Stimulated activated CD4-positive, alpha-beta T cell treated with anti-CD3 and anti-CD28 coated beads, Interleukin-12 subunit alpha, Interleukin-12 subunit beta, amount 100 ng/mL, for 48 hours (primary cell): ENCODE data around the gene SCAPER.

Experiments used
- DNase-seq, 3 donors: peaks; one replicate each; pipeline ENCODE4 v3.0.0-alpha.2; 2020; ENCODE audit warnings: low read depth in 2 of 3, low spot score in 1 of 3

The SCAPER gene

GRCh38 chr15:76341366-76342057 lies 563.6 kb downstream of the SCAPER start:
- DNase-seq, result no peak

DNA sequence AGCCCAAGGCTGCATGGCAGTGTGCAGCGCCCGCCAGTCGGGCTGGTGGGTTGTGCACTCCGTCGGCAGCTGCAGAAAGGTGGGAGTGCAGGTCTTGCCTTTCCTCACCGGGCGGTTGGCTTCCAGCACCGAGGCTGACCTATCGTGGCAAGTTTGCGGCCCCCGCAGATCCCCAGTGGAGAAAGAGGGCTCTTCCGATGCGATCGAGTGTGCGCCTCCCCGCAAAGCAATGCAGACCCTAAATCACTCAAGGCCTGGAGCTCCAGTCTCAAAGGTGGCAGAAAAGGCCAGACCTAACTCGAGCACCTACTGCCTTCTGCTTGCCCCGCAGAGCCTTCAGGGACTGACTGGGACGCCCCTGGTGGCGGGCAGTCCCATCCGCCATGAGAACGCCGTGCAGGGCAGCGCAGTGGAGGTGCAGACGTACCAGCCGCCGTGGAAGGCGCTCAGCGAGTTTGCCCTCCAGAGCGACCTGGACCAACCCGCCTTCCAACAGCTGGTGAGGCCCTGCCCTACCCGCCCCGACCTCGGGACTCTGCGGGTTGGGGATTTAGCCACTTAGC lies 564.3 kb downstream of the SCAPER start:
- DNase-seq, result peak in 1 of 3 donors; percentile 41

DNA sequence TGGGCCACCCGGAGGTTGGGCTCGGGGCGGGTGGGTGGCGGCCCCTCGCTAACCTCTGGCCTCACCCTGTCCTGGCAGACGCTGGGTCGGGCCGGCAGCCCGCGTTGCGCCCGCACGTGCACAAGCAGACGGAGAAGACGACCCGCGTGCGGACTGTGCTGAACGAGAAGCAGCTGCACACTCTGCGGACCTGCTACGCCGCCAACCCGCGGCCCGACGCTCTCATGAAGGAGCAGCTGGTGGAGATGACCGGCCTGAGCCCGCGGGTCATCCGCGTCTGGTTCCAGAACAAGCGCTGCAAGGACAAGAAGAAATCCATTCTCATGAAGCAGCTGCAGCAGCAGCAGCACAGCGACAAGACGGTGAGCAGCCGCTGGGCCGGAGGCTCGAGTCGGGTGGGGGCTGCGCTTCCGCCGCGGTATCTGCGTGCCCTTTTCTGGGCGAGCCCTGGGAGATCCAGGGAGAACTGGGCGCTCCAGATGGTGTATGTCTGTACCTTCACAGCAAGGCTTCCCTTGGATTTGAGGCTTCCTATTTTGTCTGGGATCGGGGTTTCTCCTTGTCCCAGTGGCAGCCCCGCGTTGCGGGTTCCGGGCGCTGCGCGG lies 564.8 kb downstream of the SCAPER start:
- DNase-seq, result no peak

- DNase-seq, result no peak
Measured at GRCh38 chr15:76339305-76340197, 565.6 kb downstream of the SCAPER start.

- no peak for DNase-seq
Measured at GRCh38 chr15:76338486-76339304, 566.4 kb downstream of the SCAPER start.

DNA sequence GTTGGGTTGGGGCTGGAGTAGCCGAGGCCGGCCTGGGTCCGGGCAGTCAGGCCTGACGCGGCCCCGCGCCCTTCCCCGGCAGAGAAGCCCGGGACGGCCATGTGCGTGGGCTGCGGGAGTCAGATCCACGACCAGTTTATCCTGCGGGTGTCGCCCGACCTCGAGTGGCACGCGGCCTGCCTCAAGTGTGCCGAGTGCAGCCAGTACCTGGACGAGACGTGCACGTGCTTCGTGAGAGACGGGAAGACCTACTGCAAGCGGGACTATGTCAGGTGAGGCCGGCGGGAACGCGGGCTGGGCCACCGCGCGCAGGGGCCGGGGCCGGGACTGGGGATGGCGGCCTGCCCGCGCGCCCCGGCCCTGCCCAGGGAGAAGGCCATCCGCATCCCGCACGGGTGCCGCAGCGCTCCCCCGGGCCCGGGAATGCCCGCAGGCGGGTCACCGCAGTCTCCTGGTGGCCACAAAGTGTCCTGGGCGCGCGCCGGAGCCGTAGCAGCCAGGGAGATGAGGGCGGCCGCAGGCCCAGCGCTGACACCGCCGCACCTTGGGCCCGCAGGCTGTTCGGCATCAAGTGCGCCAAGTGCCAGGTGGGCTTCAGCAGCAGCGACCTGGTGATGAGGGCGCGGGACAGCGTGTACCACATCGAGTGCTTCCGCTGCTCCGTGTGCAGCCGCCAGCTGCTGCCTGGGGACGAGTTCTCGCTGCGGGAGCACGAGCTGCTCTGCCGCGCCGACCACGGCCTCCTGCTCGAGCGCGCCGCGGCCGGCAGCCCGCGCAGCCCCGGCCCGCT lies 567.2 kb downstream of the SCAPER start:
- no peak for DNase-seq

DNA sequence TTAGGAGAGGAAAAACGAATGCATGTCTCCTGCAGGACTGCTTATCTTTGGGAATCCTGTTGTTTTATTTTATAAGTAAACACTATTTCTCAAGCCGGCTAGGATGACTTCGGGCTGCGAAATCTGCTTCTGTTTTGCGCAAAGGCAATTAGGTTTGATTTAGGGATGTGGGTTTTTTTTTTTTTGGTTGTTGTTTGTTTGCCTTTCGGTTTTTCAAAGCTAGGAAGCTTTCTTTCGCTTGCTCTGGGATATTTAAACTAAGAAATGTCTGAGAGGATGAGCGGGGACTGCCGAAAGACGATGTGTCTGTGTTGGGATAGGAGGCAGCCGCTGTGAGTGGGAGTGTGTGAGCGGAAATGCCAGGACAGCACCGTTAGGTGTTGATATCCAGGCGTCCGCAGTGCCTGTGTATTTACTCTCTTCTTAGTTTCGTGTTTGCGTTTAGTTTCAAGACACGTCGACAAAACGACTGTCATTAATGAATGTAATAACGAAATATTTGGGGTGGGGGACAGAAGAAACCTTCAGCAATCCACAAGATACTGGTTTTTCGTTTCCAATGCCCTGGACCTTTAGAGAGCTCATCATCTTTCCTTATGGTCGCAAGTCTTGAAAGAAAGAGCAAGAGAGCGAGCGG lies 568.0 kb downstream of the SCAPER start:
- no peak for DNase-seq

DNA sequence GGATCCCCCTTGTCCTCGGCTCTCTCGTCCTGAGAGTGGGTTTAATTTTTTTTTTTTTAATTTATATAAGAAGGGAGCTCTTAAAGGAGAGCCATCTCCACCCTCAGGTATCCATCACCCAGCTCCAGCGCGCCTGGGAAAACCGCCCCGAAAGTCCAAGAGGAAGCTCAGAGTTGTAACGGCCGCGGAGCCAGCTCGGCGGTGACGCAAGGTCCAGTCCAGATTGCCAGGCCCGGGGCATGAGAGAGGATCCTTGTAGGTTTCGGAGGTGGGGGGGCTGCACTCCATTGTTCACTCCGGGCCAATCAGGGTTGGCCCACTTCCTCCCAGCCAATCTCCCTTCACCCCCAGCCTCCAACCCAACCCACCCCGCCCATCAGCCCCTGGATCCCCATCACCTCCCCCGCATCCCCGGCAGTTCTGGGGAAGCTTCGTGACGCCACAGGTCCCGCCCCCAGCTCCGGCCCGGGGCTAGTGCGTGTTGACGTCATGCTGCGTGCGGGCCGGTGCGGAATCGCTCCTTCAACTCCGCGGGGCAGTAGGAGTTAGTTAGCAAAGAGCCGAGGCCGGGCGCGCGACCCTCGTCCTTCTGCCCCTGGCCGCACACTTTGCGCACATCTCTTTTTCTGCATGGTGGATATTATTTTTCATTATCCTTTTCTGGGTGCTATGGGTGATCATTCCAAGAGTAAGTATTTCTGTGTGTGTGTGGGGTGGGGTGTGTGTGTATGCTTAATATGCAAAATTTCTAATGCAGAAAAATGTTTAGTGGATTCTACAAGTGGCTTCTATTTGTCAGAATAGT lies 568.7 kb downstream of the SCAPER start, which contains the start of gene ISL2:
TSS of gene ISL2 (plus strand) at position 520 of the 805 bp plus-strand sequence. CDS start at position 631, 111 bp downstream.
- peak in 2 of 3 donors; percentile 62 to 67 for DNase-seq

DNA sequence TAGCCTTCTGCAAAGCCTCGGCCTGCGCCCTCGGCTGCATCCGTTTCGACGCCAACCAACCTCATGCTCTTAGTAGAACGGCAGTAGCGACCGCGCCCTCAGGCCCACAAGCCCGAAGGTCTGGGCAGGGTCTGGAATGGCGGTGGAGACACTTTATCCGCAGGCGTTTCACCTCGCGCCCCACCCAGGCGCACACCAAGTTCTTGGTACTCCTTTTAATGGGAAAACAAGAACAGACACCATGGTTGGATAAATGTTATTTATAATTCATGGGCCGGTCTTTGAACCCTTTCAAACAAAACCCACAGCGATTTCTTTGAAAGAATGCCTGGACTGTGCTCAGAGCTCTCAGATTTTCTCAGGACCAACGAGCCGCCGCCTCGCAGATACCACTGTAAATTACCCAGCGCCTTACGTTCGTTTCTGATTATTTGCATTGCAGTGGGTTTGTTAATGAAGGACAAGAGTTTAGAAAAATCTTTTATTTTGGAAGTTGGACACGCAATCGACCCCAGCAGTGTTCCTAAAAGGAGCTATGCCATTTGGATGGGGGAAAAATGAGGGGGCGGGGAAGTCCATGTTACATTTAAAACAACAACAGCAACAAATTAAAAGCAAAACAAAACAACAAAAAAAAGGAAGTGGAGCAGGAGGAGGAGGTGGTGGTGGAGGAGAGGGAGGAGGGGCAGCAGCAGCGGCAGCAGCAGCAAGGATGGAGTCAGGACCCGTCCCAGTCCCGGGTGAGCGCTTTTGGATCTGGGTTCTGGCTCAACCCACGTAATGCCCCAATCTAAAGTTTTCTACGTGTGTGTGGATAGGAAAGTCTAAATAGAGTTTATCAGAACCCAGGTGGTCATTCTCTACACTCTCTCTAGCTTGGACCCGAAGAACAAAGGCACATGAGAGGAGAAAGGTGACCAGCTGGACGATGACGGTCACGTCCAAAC lies 569.6 kb downstream of the SCAPER start:
- no peak for DNase-seq

DNA sequence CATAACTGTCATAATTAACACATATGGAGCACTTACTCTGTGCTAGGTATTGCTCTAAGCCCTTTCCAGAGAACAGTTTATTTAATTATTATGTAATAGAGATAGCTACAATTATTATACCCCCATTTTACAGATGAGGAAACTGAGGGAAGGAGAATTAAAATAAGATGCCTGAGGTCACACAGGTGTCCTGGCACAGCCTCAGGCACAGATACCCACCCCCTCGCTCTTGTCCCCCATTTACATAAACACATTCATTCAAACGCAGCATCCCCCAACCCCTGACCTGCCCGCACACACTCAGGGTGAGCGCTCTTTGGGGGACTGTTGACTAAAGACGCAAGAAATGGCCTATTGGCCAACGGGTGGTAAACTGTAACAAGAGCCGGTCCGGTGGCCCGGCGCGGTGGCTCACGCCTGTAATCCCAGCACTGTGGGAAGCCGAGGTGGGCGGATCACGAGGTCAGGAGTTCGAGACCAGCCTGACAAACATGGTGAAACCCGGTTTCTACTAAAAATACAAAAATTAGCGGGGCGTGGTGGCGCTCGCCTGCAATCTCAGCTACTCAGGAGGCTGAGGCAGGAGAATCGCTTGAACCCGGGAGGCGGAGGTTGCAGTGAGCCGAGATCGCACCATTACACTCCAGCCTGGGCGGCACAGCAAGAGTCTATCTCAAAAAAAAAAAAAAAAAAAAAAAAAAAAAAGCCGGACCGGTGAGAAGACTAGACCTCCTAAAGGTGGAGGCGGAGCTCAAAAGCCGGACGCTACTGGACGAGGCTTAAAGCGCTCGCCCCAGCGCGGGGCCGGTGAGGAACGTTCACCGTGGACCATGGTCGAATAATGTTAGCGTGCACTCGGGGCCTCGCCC lies 570.5 kb downstream of the SCAPER start:
- no peak for DNase-seq

- DNase-seq, result no peak
Measured at GRCh38 chr15:76333720-76334437, 571.3 kb downstream of the SCAPER start.

- no peak for DNase-seq
Measured at GRCh38 chr15:76333309-76333708, 571.8 kb downstream of the SCAPER start.

- no peak for DNase-seq
Measured at GRCh38 chr15:76332796-76333195, 572.3 kb downstream of the SCAPER start.

DNA sequence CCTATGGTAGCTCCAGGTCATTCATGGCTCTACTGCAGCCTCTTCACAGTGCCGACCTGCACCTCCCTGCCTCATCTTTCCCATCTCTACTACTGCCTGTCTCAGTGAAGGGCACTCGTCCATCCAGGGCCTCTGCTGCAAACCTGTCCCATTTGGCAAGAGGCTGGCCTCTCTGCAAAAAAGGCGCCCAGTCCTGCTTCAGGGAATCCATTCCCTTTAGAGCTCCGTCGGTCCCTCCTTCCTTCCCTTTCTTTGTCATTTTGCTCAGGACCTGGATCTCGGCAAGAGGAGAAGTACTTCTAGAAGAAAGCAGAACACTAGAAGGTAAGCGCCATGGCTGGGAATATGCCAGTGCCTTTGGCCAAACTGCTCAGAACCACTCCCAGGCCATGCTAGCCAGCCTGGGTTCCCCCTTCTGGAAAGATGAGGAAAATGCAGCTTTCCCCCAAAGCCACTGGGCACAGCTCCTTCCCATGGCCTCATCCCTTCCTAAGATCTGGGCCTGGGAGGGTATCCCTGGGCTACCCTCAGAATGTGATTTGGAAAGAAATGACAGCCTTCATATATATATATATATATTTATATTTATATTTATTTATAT lies 575.0 kb downstream of the SCAPER start:
- no peak for DNase-seq

DNA sequence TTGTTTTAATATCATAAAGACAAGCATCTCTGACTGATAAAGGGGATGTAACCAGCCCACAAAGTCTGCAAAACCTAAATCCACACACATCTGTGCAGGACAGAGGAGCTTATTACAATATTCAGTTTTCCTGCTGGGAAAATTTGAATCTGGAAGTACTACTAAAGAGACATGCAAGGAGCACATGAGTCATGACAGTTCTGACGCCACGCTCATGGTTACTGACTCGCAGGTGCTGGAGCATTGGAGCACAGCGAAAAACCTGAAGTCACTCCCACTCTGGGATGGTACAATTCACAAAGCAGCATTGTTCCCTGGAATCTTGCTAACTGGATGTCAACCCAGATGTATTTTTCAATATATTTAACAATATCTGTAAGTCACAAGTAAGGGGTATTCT lies 576.2 kb downstream of the SCAPER start:
- DNase-seq, result no peak
